GM12878 (cell line): ENCODE measurements around the gene SLC12A2. TPM values are rescaled to one million over a fixed set of nuclear protein-coding genes. Genes with fewer than 3 reads are reported as not detected.

Experiments used
- ATAC-seq: fragments of 200-7000 bp; cut with Tn5 transposase; 3 replicates; pipeline ENCODE4 v1.9.1; 2020; ENCODE audit warnings: mild to moderate bottlenecking, moderate library complexity
- BruUV-seq: library from RNA; stranded (reverse); fragments of 400-500 nt; replicated peaks from 2 replicates; lab custom pipeline; 2021; lab: Mats Ljungman, UMichigan
- CTCF ChIA-PET: fragments of 300-600 bp; sonication (Branson Sonifier 250); formaldehyde crosslinking; extraction: SDS; loops from one replicate; lab custom pipeline; 2021; ENCODE audit warnings: inconsistent platforms; lab: Yijun Ruan, JAX
- POLR2A ChIA-PET: fragments of 350-600 bp; formaldehyde crosslinking; extraction: SDS; loops from one replicate; lab custom pipeline; 2021; ENCODE audit warnings: inconsistent platforms; lab: Charles Lee
- RAD21 ChIA-PET: fragments of 300-600 bp; sonication (Branson Sonifier 250); formaldehyde crosslinking; loops from one replicate; lab custom pipeline; 2023; ENCODE audit warnings: antibody characterized with exemption; ENCODE audit not compliant: unreplicated experiment; lab: Charles Lee
- SMC1A ChIA-PET: fragments of 300-600 bp; sonication (Branson Sonifier 250); formaldehyde crosslinking; loops from one replicate; lab custom pipeline; 2023; ENCODE audit not compliant: unreplicated experiment, uncharacterized antibody; lab: Charles Lee
- DNase-seq: peaks from one replicate; pipeline ENCODE4 v3.0.0-alpha.2; 2011; ENCODE audit warnings: low read depth, low spot score
- FAIRE-seq: peaks from 3 replicates; lab custom pipeline; 2011; peaks lifted over from hg19 to GRCh38; lab: Jason Lieb, UNC
- H2AFZ ChIP-seq: 2 replicates; pipeline ENCODE4 v1.6.0; 2011; ENCODE audit warnings: low read depth, low read length, control low read depth; ENCODE audit not compliant: control insufficient read depth
- H3K27ac ChIP-seq: 2 replicates; pipeline ENCODE4 v1.5.1; 2011; ENCODE audit warnings: control low read depth; ENCODE audit not compliant: control insufficient read depth, insufficient read depth
- H3K27me3 ChIP-seq, 2 experiments: replicated peaks in 1 of 2; 2 replicates each; pipeline versions ENCODE4 v1.6.0 to v1.6.1; 2011; ENCODE audit warnings: low read length in 1 of 2; ENCODE audit not compliant: control insufficient read depth in 2 of 2, insufficient read depth in 2 of 2
- H3K36me3 ChIP-seq, 2 experiments: 2 replicates each; pipeline ENCODE4 v1.5.1; 2011; ENCODE audit warnings: low read length in 1 of 2; ENCODE audit not compliant: control insufficient read depth in 2 of 2, insufficient read depth in 2 of 2
- H3K4me1 ChIP-seq: 2 replicates; pipeline ENCODE4 v1.6.1; 2011; ENCODE audit warnings: mild to moderate bottlenecking, low read length, moderate library complexity, mixed read lengths; ENCODE audit not compliant: control insufficient read depth, insufficient read depth
- H3K4me2 ChIP-seq: 2 replicates; pipeline ENCODE4 v1.6.0; 2011; ENCODE audit warnings: control low read depth; ENCODE audit not compliant: control insufficient read depth, insufficient read depth
- H3K4me3 ChIP-seq: fragments of 200-600 bp; sonication (generic); 2 replicates; pipeline ENCODE4 v1.5.1; 2016
- H3K79me2 ChIP-seq: 2 replicates; pipeline ENCODE4 v1.6.0; 2011; ENCODE audit warnings: low read length; ENCODE audit not compliant: control insufficient read depth, insufficient read depth
- H3K9ac ChIP-seq: 2 replicates; pipeline ENCODE4 v1.8.0; 2011; ENCODE audit warnings: low read length, control low read depth, mixed read lengths; ENCODE audit not compliant: control insufficient read depth, insufficient read depth
- H3K9me3 ChIP-seq: replicated peaks from 3 replicates; pipeline ENCODE4 v1.5.1; 2011; ENCODE audit warnings: mild to moderate bottlenecking, low read length; ENCODE audit not compliant: control insufficient read depth, insufficient read depth
- H4K20me1 ChIP-seq: 2 replicates; pipeline ENCODE4 v1.6.0; 2011; ENCODE audit not compliant: control insufficient read depth, insufficient read depth
- BCL11A ChIP-seq: IDR thresholded peaks from 2 replicates; pipeline ENCODE4 v1.6.1; 2011; ENCODE audit warnings: low read depth, low read length
- BHLHE40 ChIP-seq, 2 experiments: fragments of 450-650 bp in 1 of 2; IDR thresholded peaks; 2 replicates each; pipeline ENCODE4 v1.6.1; 2011 to 2017; ENCODE audit warnings: low read depth in 2 of 2, borderline replicate concordance in 1 of 2, improper control_type of control experiment in 1 of 2, low read length in 1 of 2, mild to moderate bottlenecking in 1 of 2
- E2F8 ChIP-seq: fragments of 450-650 bp; IDR thresholded peaks from 2 replicates; pipeline ENCODE4 v1.6.1; 2018; ENCODE audit warnings: mild to moderate bottlenecking, low read depth, moderate library complexity; ENCODE audit not compliant: partially characterized antibody
- NR2C2 ChIP-seq: IDR thresholded peaks from 2 replicates; pipeline ENCODE4 v1.6.1; 2011; ENCODE audit warnings: borderline replicate concordance, low read depth; ENCODE audit not compliant: control insufficient read depth, insufficient read length
- SMAD1 ChIP-seq: fragments of 450-650 bp; IDR thresholded peaks from 2 replicates; pipeline ENCODE4 v1.6.1; 2018; ENCODE audit warnings: mild to moderate bottlenecking, low read depth; ENCODE audit not compliant: partially characterized antibody
- SUPT20H ChIP-seq: IDR thresholded peaks from 2 replicates; pipeline ENCODE4 v1.6.1; 2011; ENCODE audit warnings: low read depth, mild to moderate bottlenecking, low read length, moderate library complexity, borderline replicate concordance; ENCODE audit not compliant: control insufficient read depth
- ZZZ3 ChIP-seq: IDR thresholded peaks from 2 replicates; pipeline ENCODE4 v1.6.1; 2011; ENCODE audit warnings: low read depth; ENCODE audit not compliant: control insufficient read depth, insufficient read length
- WGBS: methylation state at CpG from one replicate; pipeline ENCODE4 v1.1.6; 2016; ENCODE audit warnings: low lambda C conversion rate; ENCODE audit not compliant: insufficient replicate concordance, insufficient coverage; ENCODE audit errors: missing lambda C conversion rate; 5-methylcytosine and 5-hydroxymethylcytosine counted together
- in situ Hi-C: fragments of 300-500 bp; cut with MboI; formaldehyde crosslinking; loops from 9 replicates; pipeline ENCODE4 v1.14.3; 2018; ENCODE audit warnings: mixed read lengths
- intact Hi-C: fragments of 100-400 bp; cut with micrococcal nuclease; formaldehyde crosslinking; loops from one replicate; pipeline ENCODE4 v1.14.2; 2022; ENCODE audit not compliant: unreplicated experiment
- polyA plus RNA-seq, 11 experiments: library from polyadenylated mRNA; depleted of rRNA in 4 of 11; unstranded in 6 of 11; stranded (reverse) in 5 of 11; fragments of >200 nt; fragmentation: Nextera tagmentation in 4 of 11; fragmentation: Illumina TruSeq in 1 of 11; extraction: Ambion mirVana in 4 of 11; extraction: Trizol in 1 of 11; gene quantifications; 1 replicate in 1 of 11; 2 replicates in 10 of 11; pipeline versions ENCODE4 v1.2.1 to v1.2.3, GENCODE V29; 2011 to 2016; ENCODE audit warnings: inconsistent platforms in 2 of 11, missing spikeins in 2 of 11, low read depth in 1 of 11
- total RNA-seq, 4 experiments: library from RNA; depleted of rRNA in 3 of 4; stranded (reverse); fragments of >200 nt in 3 of 4; fragmentation: Illumina TruSeq in 1 of 4; extraction: Trizol in 1 of 4; gene quantifications; 2 replicates each; pipeline versions ENCODE4 v1.2.1 to v1.2.3, GENCODE V29; 2013 to 2021

Gene SLC12A2
- total and polyA plus RNA-seq, 10 of the 15 experiments (the other 5 are each of a cell fraction or from before 2014, with no cell fraction given), result 5.1 to 21.8 (median 10.5) TPM

- FAIRE-seq, result no peak
- no peaks in the 10 kb centered on the region for H3K79me2 ChIP-seq
- 100% methylated on average over 1 of the region's 1 CpG for WGBS
- H4K20me1 ChIP-seq, result no peaks in the 10 kb centered on the region
- no peak for DNase-seq
- ChIA-PET CTCF (interaction anchor here (1.9 kb wide), 1 partner anchor 17 kb away, joined by 9 read pairs; no protein-coding TSS in a partner anchor), POLR2A (no interaction called here), RAD21 (no interaction called here), SMC1A (interaction anchor here (0.8 to 1.7 kb wide), 3 partner anchors 11 to 44 kb away, joined by 3 to 4 read pairs (median 3); no protein-coding TSS in a partner anchor)
- ATAC-seq, result no peak
- no peaks in the 10 kb centered on the region for H3K4me1 ChIP-seq
- intact Hi-C loops, result no loop called here
- no peak overlapping the region for H3K4me3 ChIP-seq
- no peak overlapping the region for H3K9ac ChIP-seq
- H3K27me3 ChIP-seq, result no peaks in the 10 kb centered on the region
- no peak overlapping the region for H3K27ac ChIP-seq
- H3K4me2 ChIP-seq, result no peak overlapping the region
- peaks cover 0 to 3% of the 10 kb centered on the region in 2 experiments; a peak in 1 of 4 replicates for H3K36me3 ChIP-seq
- no peak overlapping the region for H2AFZ ChIP-seq
- TF ChIP-seq SMAD1 (no peak), SUPT20H (no peak), BHLHE40 (IDR thresholded peaks at IDR 0.05; ENCODE audit: borderline replicate concordance in 1 of 2, low read depth in 2 of 2, low read length in 1 of 2) (no peak), BCL11A (no peak), ZZZ3 (no peak), NR2C2 (no peak), E2F8 (no peak)
- no peaks in the 10 kb centered on the region for H3K9me3 ChIP-seq
- no TSS peak for BruUV-seq
- in situ Hi-C loops, result no loop called here
Measured at GRCh38 chr5:128040927-128041326, 42.6 kb upstream of the SLC12A2 start.
